Activated CD4-positive, CD25-positive, alpha-beta regulatory T cell treated with anti-CD3 and anti-CD28 coated beads, Interleukin-2, amount 50 U/mL, for 24 hours (primary cell): ENCODE measurements around the gene DSG2.

Experiments
- ATAC-seq, 2 donors: fragments of 150-1000 bp; cut with Tn5 transposase; one replicate each; pipeline ENCODE4 v1.10.0; 2021; ENCODE audit warnings: mild to moderate bottlenecking in 1 of 2, moderate library complexity in 1 of 2

DSG2 gene

GRCh38 chr18:31558567-31558966, 60.6 kb downstream of the DSG2 start:
- ATAC-seq = no peak

- ATAC-seq = no peak
Measured at GRCh38 chr18:31562726-31563125, 64.7 kb downstream of the DSG2 start.

GRCh38 chr18:31563778-31564177, 65.8 kb downstream of the DSG2 start:
- ATAC-seq = no peak

- ATAC-seq = no peak
Measured at GRCh38 chr18:31565345-31565744, 67.4 kb downstream of the DSG2 start.

GRCh38 chr18:31565782-31566512, 68.0 kb downstream of the DSG2 start:
- no peak for ATAC-seq

- ATAC-seq = no peak
Measured at GRCh38 chr18:31566576-31567306, 68.8 kb downstream of the DSG2 start.

DNA sequence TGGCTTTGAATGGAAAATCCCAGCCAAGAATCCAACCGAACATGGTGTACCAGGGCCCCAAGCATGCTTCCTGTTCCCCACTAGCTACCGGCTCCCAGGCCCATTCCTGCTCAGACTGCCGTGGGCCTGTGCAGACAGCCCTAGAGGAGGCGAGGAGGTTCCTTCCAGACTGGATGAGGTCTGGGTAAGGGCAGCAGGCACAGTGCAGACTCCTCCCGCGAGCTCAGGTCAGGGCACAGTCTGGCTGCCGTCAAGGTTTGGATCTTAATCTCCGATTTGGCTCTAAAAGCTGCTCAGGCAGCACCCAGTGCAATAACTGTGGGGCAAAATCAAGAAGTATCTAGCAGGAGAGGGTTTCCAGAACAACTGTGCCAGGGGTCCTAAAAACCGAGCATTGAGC, 74.4 kb downstream of the DSG2 start:
- ATAC-seq = no peak

GRCh38 chr18:31573051-31573450, 75.1 kb downstream of the DSG2 start:
- ATAC-seq = no peak

DNA sequence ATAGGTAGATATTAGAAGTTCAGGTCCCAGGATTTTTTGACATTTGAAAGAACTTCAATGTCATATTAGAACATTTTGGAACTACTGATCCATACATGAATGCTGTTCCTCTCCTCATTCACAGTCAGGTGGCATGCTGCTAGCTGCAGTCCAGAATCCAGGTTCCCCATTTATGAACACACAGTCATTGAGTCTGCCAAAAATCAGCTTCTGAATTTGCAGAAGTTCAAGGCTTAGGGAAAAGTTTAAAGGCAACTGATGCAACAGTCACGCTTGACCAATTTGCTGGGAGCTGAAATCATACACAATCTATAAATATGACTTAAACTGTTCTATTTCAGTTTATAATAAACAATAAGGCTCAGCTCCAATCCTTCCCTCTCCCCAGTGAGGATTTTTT, 76.4 kb downstream of the DSG2 start:
- ATAC-seq = no peak

DNA sequence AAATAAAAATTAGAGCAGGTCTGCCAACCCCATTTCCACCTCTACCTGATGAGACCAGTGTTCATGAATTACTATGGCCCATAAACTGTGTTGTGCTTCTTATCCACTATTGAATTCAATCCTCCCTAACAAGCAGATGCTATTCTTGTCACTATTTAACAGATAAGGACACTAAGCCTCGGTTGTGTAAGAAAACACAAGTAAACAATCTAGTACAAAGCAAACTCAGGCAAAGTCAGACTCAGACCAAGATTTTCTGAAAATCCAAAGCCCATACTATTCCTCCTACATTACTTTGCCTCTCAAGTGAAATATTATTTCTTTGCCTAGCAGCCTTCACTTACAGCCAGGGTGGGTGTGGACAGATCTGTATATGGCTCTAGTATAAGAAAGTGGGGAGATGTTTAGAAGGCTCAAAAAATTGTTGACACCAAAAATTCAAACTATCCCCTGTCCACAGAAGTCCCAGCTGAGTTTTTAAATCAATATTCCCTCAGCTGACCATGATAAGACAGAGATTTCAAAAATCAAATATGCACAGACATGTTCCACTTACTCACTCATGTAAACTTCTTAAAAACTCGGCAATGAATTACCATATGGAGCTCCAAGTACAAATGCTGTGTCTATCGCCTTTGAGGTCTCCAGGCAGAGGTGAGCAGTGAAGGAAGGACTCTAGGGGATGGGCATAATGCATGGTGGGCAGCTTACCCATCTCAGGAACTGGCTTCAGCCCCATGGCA, 77.7 kb downstream of the DSG2 start:
- no peak for ATAC-seq

DNA sequence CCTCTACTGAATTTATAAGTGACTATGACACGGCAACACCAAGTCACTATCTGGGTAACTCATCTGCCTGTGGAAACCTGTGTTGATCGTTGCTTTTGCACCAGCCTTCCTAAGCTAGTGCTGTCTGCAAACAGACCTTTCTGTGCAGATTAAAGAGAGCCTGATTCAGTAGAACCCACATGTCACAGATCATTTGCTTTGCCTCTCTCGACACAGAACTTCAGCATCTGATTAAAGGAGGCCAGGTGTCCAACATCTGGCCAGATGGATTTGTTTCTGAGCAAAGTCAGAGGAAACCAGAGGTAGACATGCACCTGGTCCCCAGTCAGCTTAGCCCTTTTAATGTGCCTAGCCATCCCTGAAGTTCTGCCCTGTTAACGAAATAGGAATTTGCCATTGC, 78.7 kb downstream of the DSG2 start:
- no peak for ATAC-seq

GRCh38 chr18:31577195-31577594, 79.2 kb downstream of the DSG2 start:
- no peak for ATAC-seq

DNA sequence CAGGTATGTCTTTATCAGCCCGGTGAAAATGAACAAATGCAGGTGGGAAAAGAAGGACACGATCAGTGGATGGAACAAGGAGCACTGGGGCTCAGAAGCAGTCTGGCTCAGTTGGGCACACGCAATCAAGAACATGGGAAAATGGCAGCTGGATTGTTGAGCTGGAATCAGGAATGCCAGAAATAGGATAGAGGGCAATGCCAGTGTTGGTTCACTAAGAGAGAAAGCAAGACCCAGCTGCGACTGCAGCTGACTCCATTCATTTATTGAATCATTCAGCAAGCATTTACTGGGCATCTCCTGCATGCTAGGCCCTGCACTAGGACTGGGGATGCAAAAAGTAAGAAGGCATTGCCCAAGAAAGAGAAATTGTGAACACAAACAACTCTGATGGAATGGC, 80.1 kb downstream of the DSG2 start:
- no peak for ATAC-seq

- ATAC-seq = no peak
Measured at GRCh38 chr18:31579375-31579774, 81.4 kb downstream of the DSG2 start.

DNA sequence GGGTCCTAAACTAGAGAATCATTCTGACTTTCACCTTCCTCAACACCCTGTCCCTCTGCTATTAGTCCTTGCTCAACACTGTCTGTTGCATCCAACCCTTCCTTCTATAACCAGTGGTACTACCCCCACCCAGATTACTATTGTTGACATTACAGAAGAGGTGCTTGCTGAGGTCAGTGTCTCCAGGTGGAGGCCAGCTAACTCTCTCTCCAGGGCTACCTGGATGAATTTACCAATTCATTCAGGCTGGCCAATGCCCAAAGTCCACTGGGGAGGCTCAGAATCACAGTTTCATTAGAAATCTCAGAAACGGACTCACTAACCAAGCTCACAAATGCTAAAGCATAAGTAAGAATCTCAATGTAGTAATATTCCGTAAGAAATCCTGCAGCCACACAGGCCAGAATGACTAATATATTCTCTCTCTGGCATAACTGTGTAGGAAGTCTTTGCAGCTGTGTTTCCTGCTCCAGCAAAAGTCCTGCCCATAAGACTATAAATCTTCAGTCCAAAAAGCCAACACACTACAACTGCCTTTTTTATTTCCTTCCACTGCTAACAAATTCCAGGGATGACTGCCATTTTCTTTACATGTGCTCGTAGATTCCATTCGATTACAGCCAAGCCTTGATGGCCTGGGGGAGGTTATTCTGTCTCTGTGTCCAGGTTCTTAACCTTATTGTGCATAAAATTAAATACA, 83.7 kb downstream of the DSG2 start:
- no peak for ATAC-seq

DNA sequence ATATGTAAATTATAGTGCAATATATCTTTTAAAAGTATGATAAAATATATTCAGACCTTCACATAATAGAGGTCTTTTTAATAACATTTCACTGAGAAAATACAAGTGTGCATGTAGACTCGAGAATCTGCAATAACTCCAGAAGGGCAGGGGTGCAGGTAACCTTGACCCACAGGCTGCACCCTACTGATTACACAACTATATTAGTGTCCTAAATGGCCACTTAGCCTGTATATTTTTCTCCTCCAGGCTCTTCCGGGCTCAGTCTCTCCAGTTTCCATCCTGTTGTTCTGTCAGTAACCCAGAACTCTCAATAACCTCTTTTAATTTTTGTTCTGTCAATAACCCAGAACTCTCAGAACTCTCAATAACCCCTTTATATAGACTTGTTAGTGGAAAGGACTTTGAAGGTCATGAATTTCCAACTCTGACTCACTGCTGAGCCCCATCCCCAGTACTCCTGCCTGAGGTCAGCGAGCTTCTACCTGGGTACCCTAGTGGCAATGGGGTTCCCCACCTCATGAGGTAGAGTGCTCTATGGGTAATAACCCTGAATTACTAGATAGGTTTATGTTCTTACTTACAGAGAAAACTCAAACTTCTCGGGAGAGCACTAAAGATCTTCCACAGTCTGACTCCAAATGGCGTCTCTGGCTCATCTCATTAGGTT, 85.3 kb downstream of the DSG2 start:
- no peak for ATAC-seq

DNA sequence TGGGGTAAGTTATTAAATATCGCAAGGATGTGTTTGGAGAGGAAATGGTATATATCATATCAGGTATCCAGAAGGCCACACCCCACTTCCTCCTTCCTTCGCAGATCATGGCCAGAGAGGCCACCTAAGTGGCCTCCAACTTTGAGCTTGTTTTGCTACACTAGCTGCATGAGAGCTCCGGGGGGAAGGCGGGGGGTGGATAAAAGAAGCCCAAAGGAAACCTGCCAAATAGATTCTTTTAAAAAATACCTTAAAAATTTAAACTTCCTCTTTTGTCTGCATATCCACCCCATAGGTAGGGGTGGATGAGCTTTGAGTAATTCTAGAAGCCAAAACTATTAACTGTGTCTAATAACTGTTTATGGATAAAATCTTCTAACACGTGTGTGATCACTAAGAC, 88.0 kb downstream of the DSG2 start:
- no peak for ATAC-seq

- no peak for ATAC-seq
Measured at GRCh38 chr18:31586616-31587015, 88.6 kb downstream of the DSG2 start.

- ATAC-seq = no peak
Measured at GRCh38 chr18:31587529-31587928, 89.6 kb downstream of the DSG2 start.

DNA sequence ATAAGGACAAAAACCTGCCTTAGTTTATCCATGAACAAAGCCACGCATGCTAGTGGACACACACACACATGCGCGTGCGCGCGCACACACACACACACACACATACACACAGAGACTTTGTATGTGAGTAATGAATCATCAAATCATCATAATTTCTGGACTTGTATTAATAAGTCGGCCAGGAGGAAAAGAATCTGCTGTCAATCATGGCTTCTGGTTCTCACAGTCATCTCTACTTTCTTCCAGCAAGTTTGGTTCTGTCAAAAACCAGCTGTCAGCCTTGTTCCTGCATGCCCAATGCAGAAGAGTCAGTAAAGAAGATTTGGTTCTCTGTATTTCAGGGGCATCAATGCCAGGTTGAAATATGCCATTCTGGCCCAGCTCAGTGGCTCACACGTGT, 92.6 kb downstream of the DSG2 start:
- no peak for ATAC-seq

- no peak for ATAC-seq
Measured at GRCh38 chr18:31591113-31591512, 93.1 kb downstream of the DSG2 start.

GRCh38 chr18:31591628-31592027, 93.7 kb downstream of the DSG2 start, which contains the start of gene TTR:
Gene TTR (plus strand): TSS chr18:31591877. CDS start chr18:31591903, 26 bp downstream.
- no peak for ATAC-seq
